Measurements from ENCODE around the gene GLTPD2.

- no peak for TF ChIP-seq CTCF (IDR thresholded peaks at IDR 0.05; ENCODE audit: insufficient read depth, low read length, poor library complexity, severe bottlenecking)
- no peak for TF ChIP-seq EZH2phosphoT487 (conservative IDR thresholded peaks at IDR 0.05; ENCODE audit: low read length)
These were observed 22.0 kb downstream of the GLTPD2 start for GRCh38 chr17:4810696-4811290.
